ENCODE measurements around the gene PLB1.

- TF ChIP-seq SMC3 (conservative IDR thresholded peaks at IDR 0.05; ENCODE audit: poor library complexity) (no peak), CTCF (IDR thresholded peaks at IDR 0.05; ENCODE audit: poor library complexity, severe bottlenecking) (no peak), EZH2 (IDR thresholded peaks at IDR 0.05; ENCODE audit: borderline replicate concordance, insufficient read depth, low read length, poor library complexity, severe bottlenecking) (no peak), MXI1 (conservative IDR thresholded peaks at IDR 0.05; ENCODE audit: poor library complexity, severe bottlenecking) (no peak), RAD21 (conservative IDR thresholded peaks at IDR 0.05) (no peak), REST (IDR thresholded peaks at IDR 0.05; ENCODE audit: borderline replicate concordance) (no peak), EP300 (conservative IDR thresholded peaks at IDR 0.05; ENCODE audit: poor library complexity, severe bottlenecking) (no peak), TAF1 (IDR thresholded peaks at IDR 0.05; ENCODE audit: low read depth) (no peak), POLR2AphosphoS5 (IDR thresholded peaks at IDR 0.05) (no peak)
Measured at GRCh38 chr2:28582595-28582994, 86.7 kb downstream of the PLB1 start.

All from neural cell (in vitro differentiated cells).